ENCODE measurements around the gene SGCA. TPM values are rescaled to one million over a fixed set of nuclear protein-coding genes. Genes with fewer than 3 reads are reported as not detected.

Gene SGCA
- total RNA-seq, 1 donor from 2014 or later = not detected

GRCh38 chr17:50136096-50136687 is 29.6 kb upstream of the SGCA start:
- H3K9me3 Mint-ChIP-seq = no peaks in the 10 kb centered on the region
- H3K27me3 Mint-ChIP-seq (ENCODE audit: low read depth) = peaks cover 8% of the 10 kb centered on the region
- H3K27ac Mint-ChIP-seq (ENCODE audit: unreplicated experiment) = no peak overlapping the region
- H3K4me3 Mint-ChIP-seq = no peak overlapping the region
- no peak for DNase-seq (ENCODE audit: low read depth, low spot score)
- TF ChIP-seq CTCF (conservative IDR thresholded peaks at IDR 0.05) = no peak
- peaks cover 15% of the 10 kb centered on the region for H3K36me3 Mint-ChIP-seq (ENCODE audit: low read depth)
- peaks cover 13% of the 10 kb centered on the region for H3K4me1 Mint-ChIP-seq

DNA sequence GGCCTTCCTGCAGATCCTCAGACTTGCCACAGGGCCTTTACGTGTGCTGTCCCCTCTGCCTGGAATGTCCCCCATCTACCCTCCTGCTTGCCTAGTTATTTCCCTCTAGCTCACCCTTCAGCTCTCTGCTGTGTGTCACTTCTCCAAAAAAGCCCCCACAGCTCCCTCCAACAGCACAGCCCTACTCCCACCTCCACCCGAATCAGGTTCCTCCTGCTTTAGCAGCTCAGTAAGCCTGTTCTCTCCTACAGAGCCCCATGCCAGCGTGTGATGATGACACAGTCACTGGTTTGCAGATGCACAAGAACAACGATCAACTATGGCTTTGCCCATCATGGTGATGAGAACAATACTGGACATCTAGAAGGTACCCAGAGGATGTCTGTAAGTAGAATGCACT is 28.8 kb upstream of the SGCA start:
- no peak for TF ChIP-seq CTCF (conservative IDR thresholded peaks at IDR 0.05)
- H3K27ac Mint-ChIP-seq (ENCODE audit: unreplicated experiment) = no peak overlapping the region

DNA sequence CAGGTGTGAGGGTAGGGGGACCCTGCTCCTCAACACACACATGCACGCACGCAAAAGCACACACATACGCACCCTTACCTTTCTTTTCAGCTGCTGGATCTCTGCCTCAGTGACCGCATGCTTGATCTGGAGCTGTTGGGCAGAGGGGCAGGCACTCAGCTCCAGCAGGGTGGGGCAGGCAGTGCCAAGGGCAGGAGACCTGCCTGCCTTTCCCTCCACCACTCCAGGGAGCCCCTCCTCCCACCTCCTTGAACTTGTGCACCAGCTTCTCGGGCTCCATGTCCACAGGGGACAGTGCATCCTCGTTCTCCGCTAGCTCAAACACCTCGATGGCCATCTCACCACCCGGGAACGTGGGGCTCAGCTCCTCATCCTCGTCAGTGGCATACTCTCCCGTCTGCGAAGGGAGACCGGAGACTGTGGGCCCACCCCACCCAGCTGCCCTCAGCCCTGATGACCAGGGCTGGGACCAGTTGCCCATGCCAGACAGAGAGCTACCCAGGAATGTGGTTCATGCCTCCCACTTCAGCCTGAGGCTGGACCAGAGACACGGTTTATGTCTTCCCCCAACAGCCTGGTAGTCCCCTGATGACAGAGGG is 26.5 kb upstream of the SGCA start:
- Mint-ChIP-seq H3K36me3 (ENCODE audit: low read depth) (peaks cover 28% of the 10 kb centered on the region), H3K4me1 (peaks cover 13% of the 10 kb centered on the region), H3K27ac (ENCODE audit: unreplicated experiment) (no peak overlapping the region), H3K9me3 (no peaks in the 10 kb centered on the region), H3K4me3 (no peak overlapping the region), H3K27me3 (ENCODE audit: low read depth) (peaks cover 2% of the 10 kb centered on the region)
- TF ChIP-seq CTCF (conservative IDR thresholded peaks at IDR 0.05) = no peak
- no peak for DNase-seq (ENCODE audit: low read depth, low spot score)

More for the DNA sequence above, 28.8 kb upstream of the SGCA start:
- Mint-ChIP-seq H3K4me1 (peaks cover 6% of the 10 kb centered on the region), H3K27me3 (ENCODE audit: low read depth) (peaks cover 2% of the 10 kb centered on the region), H3K4me3 (peak overlapping the region; percentile 53), H3K36me3 (ENCODE audit: low read depth) (peaks cover 19% of the 10 kb centered on the region), H3K9me3 (no peaks in the 10 kb centered on the region)
- no peak for DNase-seq (ENCODE audit: low read depth, low spot score)

DNA sequence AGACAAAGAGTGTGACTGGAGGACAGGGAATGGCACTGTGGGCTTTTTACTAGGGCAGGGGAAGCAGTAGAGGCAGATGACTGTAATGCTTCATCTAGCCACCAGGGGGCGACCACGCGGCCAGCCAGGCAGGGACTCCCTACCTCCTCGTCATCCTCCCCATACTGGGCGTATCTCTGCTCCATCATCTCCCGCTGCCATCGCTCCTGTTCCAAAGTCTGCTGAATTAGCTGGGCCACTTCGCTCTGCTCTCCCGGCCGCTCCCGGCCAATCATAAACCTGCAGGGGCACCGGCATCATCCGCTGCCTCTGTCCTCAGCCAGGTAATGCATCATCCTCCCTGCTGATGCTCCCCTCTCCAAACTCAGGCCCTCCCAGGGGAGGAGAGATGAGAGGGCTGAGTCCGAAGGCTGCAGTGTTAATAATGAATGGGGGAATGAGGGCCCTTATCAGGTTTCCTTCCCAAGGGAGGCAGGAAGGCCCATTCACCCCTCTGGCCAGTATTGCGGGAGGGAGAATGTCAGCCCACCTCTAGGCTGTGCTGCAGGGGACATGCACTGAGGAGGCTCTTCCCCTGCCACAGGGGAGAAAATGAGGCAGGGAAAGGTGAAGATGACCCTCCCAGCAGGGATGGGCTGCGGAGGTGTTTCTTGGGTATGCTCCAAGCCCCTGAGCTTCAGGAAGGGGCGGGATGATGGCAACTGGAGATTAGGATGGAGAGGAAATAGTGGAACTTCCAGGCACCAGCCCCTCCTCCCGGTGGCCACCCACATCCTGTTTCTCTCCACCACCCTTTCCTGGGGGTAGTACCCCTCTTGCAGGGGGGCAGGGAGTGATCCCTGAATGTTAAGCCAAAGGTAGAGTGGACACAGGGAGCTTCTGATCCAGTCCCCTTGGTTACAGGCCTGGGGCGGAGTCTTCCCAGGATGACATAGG is 25.6 kb upstream of the SGCA start:
- H3K4me3 Mint-ChIP-seq = peak overlapping the region; percentile 79
- peaks cover 28% of the 10 kb centered on the region for H3K36me3 Mint-ChIP-seq (ENCODE audit: low read depth)
- no peaks in the 10 kb centered on the region for H3K9me3 Mint-ChIP-seq
- H3K4me1 Mint-ChIP-seq = peaks cover 14% of the 10 kb centered on the region
- H3K27ac Mint-ChIP-seq (ENCODE audit: unreplicated experiment) = peak overlapping the region; percentile 57
- peak; percentile 91 for TF ChIP-seq CTCF (conservative IDR thresholded peaks at IDR 0.05)
- DNase-seq (ENCODE audit: low read depth, low spot score) = peak; percentile 78
- H3K27me3 Mint-ChIP-seq (ENCODE audit: low read depth) = peaks cover 2% of the 10 kb centered on the region

GRCh38 chr17:50141026-50141744 is 24.6 kb upstream of the SGCA start:
- Mint-ChIP-seq H3K4me1 (peaks cover 22% of the 10 kb centered on the region), H3K27me3 (ENCODE audit: low read depth) (peaks cover 2% of the 10 kb centered on the region), H3K9me3 (no peaks in the 10 kb centered on the region), H3K36me3 (ENCODE audit: low read depth) (peaks cover 28% of the 10 kb centered on the region), H3K27ac (ENCODE audit: unreplicated experiment) (no peak overlapping the region), H3K4me3 (peak overlapping the region; percentile 9)
- no peak for TF ChIP-seq CTCF (conservative IDR thresholded peaks at IDR 0.05)
- DNase-seq (ENCODE audit: low read depth, low spot score) = no peak
